DND-41 (cell line): Measurements from ENCODE around the gene SLC35F3.

Experiments
- EZH2 ChIP-seq: IDR thresholded peaks from 3 replicates; pipeline ENCODE4 v1.6.1; 2012; ENCODE audit warnings: borderline replicate concordance, low read depth, mild to moderate bottlenecking, moderate library complexity, low read length, inconsistent platforms; ENCODE audit not compliant: severe bottlenecking
- TF ChIP-seq, protein P1 (sequence below): IDR thresholded peaks from 2 replicates; pipeline ENCODE4 v1.5.1; 2012; ENCODE audit warnings: borderline replicate concordance, low read length, moderate library complexity, mild to moderate bottlenecking; ENCODE audit not compliant: poor library complexity, severe bottlenecking; ENCODE audit errors: extremely low read depth

DNA sequence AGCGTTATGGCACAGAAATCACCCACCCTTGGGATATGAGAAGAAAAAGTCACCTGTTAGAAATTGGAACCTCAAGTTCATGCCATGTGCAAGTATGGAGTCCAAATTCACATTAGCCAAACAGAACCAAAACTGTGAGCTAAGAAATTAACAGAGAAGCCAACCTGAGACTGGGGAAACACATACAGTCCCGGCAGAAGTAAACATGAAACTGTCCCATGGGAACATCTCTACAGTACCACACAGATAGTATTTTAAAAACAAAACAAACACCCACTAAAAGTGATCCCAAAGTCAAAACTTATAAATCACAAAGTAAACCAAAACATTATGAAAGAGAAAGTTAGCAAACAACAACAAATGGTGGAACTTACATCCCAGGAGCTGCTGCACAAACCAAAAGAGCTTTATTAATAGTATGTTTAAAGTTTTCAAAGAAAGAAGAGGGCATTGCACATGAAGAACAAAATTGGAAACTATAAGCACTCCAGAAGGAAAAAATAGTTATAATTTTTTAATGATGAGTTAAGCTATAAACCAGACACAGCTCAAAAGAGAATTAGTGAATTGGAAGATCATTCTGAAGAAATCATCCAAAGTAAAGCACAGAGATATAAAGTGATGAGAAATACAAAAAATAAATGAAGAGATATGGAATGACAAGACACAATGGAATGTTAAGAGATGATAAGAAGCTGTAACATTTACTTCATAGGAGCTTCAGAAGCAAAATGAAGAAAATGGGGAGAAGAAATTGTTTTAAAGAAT lies 385.2 kb downstream of the SLC35F3 start:
- TF ChIP-seq, protein P1, sequence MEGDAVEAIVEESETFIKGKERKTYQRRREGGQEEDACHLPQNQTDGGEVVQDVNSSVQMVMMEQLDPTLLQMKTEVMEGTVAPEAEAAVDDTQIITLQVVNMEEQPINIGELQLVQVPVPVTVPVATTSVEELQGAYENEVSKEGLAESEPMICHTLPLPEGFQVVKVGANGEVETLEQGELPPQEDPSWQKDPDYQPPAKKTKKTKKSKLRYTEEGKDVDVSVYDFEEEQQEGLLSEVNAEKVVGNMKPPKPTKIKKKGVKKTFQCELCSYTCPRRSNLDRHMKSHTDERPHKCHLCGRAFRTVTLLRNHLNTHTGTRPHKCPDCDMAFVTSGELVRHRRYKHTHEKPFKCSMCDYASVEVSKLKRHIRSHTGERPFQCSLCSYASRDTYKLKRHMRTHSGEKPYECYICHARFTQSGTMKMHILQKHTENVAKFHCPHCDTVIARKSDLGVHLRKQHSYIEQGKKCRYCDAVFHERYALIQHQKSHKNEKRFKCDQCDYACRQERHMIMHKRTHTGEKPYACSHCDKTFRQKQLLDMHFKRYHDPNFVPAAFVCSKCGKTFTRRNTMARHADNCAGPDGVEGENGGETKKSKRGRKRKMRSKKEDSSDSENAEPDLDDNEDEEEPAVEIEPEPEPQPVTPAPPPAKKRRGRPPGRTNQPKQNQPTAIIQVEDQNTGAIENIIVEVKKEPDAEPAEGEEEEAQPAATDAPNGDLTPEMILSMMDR: no peak
- TF ChIP-seq EZH2: no peak
